Ovary (tissue), 9 donors: ENCODE data around the gene ZZZ3. TPM values are rescaled to one million over a fixed set of nuclear protein-coding genes. Genes with fewer than 3 reads are reported as not detected.
A peak's percentile ranks its signal among the peaks of the same experiment; 100 is the strongest.

Source experiments
- DNase-seq, 5 donors: peaks; one replicate each; pipeline ENCODE4 v3.0.0-alpha.2; 2019 to 2020
- H3K27ac ChIP-seq, 2 donors: fragments of 200-600 bp; one replicate each; pipeline versions ENCODE4 v1.5.1 to v1.8.0; 2019 to 2022
- H3K27me3 ChIP-seq: fragments of 200-600 bp; one replicate; pipeline ENCODE4 v1.8.0; 2022
- H3K36me3 ChIP-seq: fragments of 200-600 bp; sonication (generic); one replicate; pipeline ENCODE4 v1.5.1; 2019
- H3K4me1 ChIP-seq: one replicate; pipeline ENCODE4 v1.8.1; 2013; ENCODE audit warnings: mild to moderate bottlenecking, moderate library complexity; ENCODE audit not compliant: insufficient read depth
- H3K4me3 ChIP-seq: fragments of 200-600 bp; sonication (generic); one replicate; pipeline ENCODE4 v1.5.1; 2017
- H3K9me3 ChIP-seq, 2 donors: fragments of 200-600 bp in 1 of 2; sonication (generic) in 1 of 2; one replicate each; pipeline versions ENCODE4 v1.5.1 to v1.8.1; 2013 to 2019; ENCODE audit warnings: mild to moderate bottlenecking in 1 of 2, moderate library complexity in 1 of 2
- CTCF ChIP-seq, 3 donors: fragments of 450-650 bp in 2 of 3; fragments of 200-600 bp in 1 of 3; IDR thresholded peaks; one replicate each; pipeline versions ENCODE4 v1.5.1 to v1.8.0; 2016 to 2022; ENCODE audit warnings: antibody characterized with exemption in 3 of 3, mild to moderate bottlenecking in 1 of 3
- EP300 ChIP-seq: sonication (generic); formaldehyde crosslinking; IDR thresholded peaks from one replicate; pipeline ENCODE4 v1.6.1; 2017; ENCODE audit warnings: antibody characterized with exemption
- POLR2A ChIP-seq: fragments of 450-650 bp; IDR thresholded peaks from one replicate; pipeline ENCODE4 v1.6.1; 2017; ENCODE audit warnings: antibody characterized with exemption, mild to moderate bottlenecking, moderate library complexity
- WGBS, 3 donors: extraction: QIAGEN DNeasy Blood & Tissue Kit in 1 of 3; methylation state at CpG; one replicate each; pipeline versions ENCODE4 v1.1.5 to v1.1.7; 2013 to 2017; 5-methylcytosine and 5-hydroxymethylcytosine counted together
- intact Hi-C, 4 donors: fragments of 100-400 bp; cut with DNase I; formaldehyde crosslinking; loops; one replicate each; pipeline versions ENCODE4 v1.11.0 to v1.15.1; 2022 to 2023
- polyA plus RNA-seq, 2 donors: library from polyadenylated mRNA; stranded (reverse); fragments of 200-250 nt in 1 of 2; fragments of 350-450 nt in 1 of 2; fragmentation: Illumina TruSeq in 1 of 2; extraction: RNeasy Lipid Tissue Mini Kit (QIAGEN cat#74804) in 1 of 2; gene quantifications; one replicate each; pipeline ENCODE4 v1.2.3, GENCODE V29; 2013 to 2014
- total RNA-seq, 7 donors: library from RNA; depleted of rRNA in 2 of 7; stranded (reverse); fragments of >200 nt in 2 of 7; fragmentation: NEBNext Ultra II Directional in 3 of 7; extraction: Animal tissue kit (Norgen Biotek cat#: 25700) in 3 of 7; gene quantifications; one replicate each; pipeline versions ENCODE4 v1.1.0 to v1.2.4, GENCODE V29; 2016 to 2023
- donor health status: DM: no; HTN: no; CAD: no; lungs with moderate emphysema.
- donor health status: DM: no; HTN: no; CAD: no.
- donor health status: Bipolar disorder and iron deficiency.
- donor health status: DM: yes; HTN: yes; CAD: no.
- donor health status: DM: no; HTN: no; CAD: no.
- donor health status: DM: yes; HTN: yes; CAD: no.

ZZZ3 gene
- total and polyA plus RNA-seq, 9 donors: 16.6 to 65.4 (median 53.0) TPM

GRCh38 chr1:77664939-77665516, 17.4 kb downstream of the ZZZ3 start:
- no peak overlapping the region for H3K4me3 ChIP-seq
- no peaks in the 10 kb centered on the region for H3K27me3 ChIP-seq
- 83 to 86% (median 83%) methylated on average over 3 of the region's 3 CpGs for WGBS, 3 donors
- TF ChIP-seq POLR2A (no peak), EP300 (no peak)
- intact Hi-C loops: no loop called here
- no peaks in the 10 kb centered on the region for H3K36me3 ChIP-seq
- H3K27ac ChIP-seq: no peak overlapping the region
- DNase-seq: no peak
- H3K4me1 ChIP-seq: peaks cover 8% of the 10 kb centered on the region
- no peaks in the 10 kb centered on the region for H3K9me3 ChIP-seq

GRCh38 chr1:77661696-77662095, 20.8 kb downstream of the ZZZ3 start:
- WGBS, 3 donors: 53 to 63% (median 56%) methylated on average over 4 of the region's 4 CpGs
- H3K4me1 ChIP-seq: peaks cover 5% of the 10 kb centered on the region
- H3K36me3 ChIP-seq: no peaks in the 10 kb centered on the region
- no peak for DNase-seq
- no peaks in the 10 kb centered on the region for H3K9me3 ChIP-seq
- intact Hi-C loops: no loop called here
- no peak overlapping the region for H3K4me3 ChIP-seq
- TF ChIP-seq EP300: no peak
- no peak for TF ChIP-seq POLR2A
- TF ChIP-seq CTCF (IDR thresholded peaks at IDR 0.05): no peak
- H3K27ac ChIP-seq: no peak overlapping the region
- no peaks in the 10 kb centered on the region for H3K27me3 ChIP-seq

DNA sequence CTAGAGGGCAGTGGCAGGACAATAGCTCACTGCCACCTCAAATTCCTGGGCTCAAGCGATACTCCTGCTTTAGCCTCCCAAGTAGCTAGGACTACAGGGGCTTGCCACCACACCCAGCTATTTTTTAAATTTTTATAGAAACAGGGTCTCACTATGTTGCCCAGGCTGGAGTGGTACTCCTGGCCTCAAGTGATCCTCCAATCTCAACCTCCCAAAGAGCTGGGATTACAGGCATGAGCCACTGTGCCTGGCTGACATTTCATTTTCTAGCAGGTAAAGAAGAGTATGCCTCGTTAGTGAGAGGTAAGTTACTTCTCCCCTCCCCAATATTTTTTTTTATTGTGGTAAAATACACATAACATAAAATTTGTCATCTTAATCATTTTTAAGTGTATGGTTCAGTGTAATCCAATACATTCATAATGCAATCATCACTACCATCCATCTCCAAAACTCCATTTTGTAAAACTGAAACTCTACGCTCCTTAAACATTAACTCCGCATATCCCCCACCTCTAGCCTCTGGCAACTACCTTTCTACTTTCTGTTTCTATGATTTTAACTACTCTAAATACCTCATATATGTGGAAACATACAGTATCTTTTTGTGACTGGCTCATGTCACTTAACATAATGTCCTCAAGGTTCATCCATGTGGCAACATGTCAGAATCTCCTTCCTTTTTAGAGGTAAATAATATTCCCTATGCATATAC, 22.4 kb downstream of the ZZZ3 start:
- no peak overlapping the region for H3K27ac ChIP-seq
- H3K36me3 ChIP-seq: no peaks in the 10 kb centered on the region
- 97 to 99% (median 98%) methylated on average over 4 of the region's 4 CpGs for WGBS, 3 donors
- H3K4me3 ChIP-seq: no peak overlapping the region
- intact Hi-C loops: no loop called here
- no peak for DNase-seq
- H3K4me1 ChIP-seq: peaks cover 2% of the 10 kb centered on the region
- H3K9me3 ChIP-seq: no peaks in the 10 kb centered on the region
- H3K27me3 ChIP-seq: no peaks in the 10 kb centered on the region
- TF ChIP-seq CTCF (IDR thresholded peaks at IDR 0.05) (no peak), POLR2A (no peak), EP300 (no peak)

GRCh38 chr1:77658271-77658670, 24.2 kb downstream of the ZZZ3 start:
- WGBS, 3 donors: 94 to 96% (median 95%) methylated on average over 6 of the region's 6 CpGs
- intact Hi-C loops: no loop called here
- H3K4me3 ChIP-seq: no peak overlapping the region
- H3K27me3 ChIP-seq: no peaks in the 10 kb centered on the region
- no peak for TF ChIP-seq POLR2A
- no peak for TF ChIP-seq CTCF (IDR thresholded peaks at IDR 0.05)
- no peak for TF ChIP-seq EP300
- H3K4me1 ChIP-seq: peaks cover 2% of the 10 kb centered on the region
- no peak overlapping the region for H3K27ac ChIP-seq
- H3K9me3 ChIP-seq: no peaks in the 10 kb centered on the region
- no peaks in the 10 kb centered on the region for H3K36me3 ChIP-seq
- no peak for DNase-seq

DNA sequence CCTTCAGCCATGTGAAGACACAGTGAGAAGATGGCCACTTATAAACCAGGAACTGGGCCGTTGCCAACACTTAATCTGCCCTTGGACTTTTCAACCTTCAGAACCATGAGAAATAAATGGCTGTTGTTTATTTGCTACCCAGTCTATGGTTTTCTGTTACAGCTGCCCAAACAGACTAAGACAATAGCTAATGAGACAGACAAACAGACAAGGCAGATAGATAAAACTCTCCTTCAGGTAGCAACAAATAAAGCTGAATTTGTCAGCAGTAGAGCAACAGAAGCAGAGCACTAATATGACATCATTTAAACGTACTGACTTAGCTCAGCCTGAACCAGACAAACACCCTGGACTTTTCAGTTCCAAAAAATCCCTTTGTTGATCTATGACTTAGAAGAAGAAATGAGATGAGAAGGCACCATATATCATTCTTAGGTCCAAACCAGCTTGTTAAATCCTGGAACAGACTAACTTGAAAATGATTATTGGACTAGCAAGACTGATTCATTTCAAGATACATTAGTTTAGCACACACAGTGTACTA, 27.0 kb downstream of the ZZZ3 start:
- intact Hi-C loops: no loop called here
- peak in 1 of 5 donors; percentile 23 for DNase-seq
- Histone ChIP-seq H3K36me3 (no peaks in the 10 kb centered on the region), H3K4me3 (no peak overlapping the region), H3K27me3 (no peaks in the 10 kb centered on the region), H3K4me1 (no peaks in the 10 kb centered on the region), H3K9me3 (no peaks in the 10 kb centered on the region), H3K27ac (no peak overlapping the region)
- TF ChIP-seq EP300 (no peak), POLR2A (no peak), CTCF (IDR thresholded peaks at IDR 0.05) (no peak)
- 40 to 47% (median 42%) methylated on average over 2 of the region's 2 CpGs for WGBS, 3 donors
